Tibial nerve (tissue), 4 donors: ENCODE data around the gene APLP1.

Experiments used
- EP300 ChIP-seq, 2 donors: sonication (generic); formaldehyde crosslinking; IDR thresholded peaks; one replicate each; pipeline ENCODE4 v1.6.1; 2017; ENCODE audit warnings: antibody characterized with exemption in 2 of 2, mild to moderate bottlenecking in 1 of 2
- POLR2A ChIP-seq, 2 donors: fragments of 450-650 bp; IDR thresholded peaks; one replicate each; pipeline ENCODE4 v1.6.1; 2017; ENCODE audit warnings: antibody characterized with exemption in 2 of 2, mild to moderate bottlenecking in 2 of 2, moderate library complexity in 2 of 2
- TF ChIP-seq, protein P1 (sequence below), 5 experiments: fragments of 200-600 bp in 3 of 5; fragments of 450-650 bp in 2 of 5; sonication (generic) in 3 of 5; IDR thresholded peaks; one replicate each; pipeline ENCODE4 v1.5.1; 2016 to 2019; ENCODE audit warnings: antibody characterized with exemption in 5 of 5, mild to moderate bottlenecking in 3 of 5, moderate library complexity in 2 of 5

DNA sequence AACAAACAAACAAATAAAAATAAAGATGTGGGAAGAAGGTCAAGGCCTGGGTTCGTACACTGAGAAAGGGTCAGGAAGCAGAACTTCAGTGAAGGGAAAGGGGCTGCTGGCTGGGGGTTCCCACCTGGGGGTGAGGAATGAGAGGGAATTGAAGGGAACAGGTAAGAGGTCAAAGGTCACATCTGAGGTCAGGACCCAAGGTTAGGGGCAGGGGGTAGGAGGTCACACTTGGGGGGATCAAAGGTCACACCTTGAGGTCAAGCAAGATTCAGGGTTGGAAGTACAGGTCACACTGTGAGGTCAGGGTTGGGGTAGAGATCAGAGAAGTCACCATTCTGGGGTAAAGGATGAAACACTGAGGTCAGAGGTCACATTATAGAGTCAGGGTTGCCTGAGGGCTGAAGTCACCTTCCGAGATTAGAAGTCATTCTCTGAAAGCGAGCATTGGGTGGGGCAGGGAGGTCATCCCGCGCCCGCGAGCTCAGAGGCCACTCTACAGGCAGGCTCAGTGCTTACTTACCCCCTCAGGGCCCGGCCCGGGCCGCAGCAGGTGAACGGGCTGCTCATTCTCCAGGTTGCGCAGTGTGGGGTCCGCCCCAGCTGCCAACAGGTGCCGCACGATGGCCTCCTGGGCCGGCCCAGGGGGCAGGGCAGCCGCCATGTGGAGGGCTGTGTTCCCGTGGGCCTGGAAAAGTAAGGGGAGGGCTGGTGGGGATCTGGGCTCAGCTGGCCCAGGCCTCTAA lies 21.2 kb downstream of the APLP1 start:
- TF ChIP-seq, protein P1, sequence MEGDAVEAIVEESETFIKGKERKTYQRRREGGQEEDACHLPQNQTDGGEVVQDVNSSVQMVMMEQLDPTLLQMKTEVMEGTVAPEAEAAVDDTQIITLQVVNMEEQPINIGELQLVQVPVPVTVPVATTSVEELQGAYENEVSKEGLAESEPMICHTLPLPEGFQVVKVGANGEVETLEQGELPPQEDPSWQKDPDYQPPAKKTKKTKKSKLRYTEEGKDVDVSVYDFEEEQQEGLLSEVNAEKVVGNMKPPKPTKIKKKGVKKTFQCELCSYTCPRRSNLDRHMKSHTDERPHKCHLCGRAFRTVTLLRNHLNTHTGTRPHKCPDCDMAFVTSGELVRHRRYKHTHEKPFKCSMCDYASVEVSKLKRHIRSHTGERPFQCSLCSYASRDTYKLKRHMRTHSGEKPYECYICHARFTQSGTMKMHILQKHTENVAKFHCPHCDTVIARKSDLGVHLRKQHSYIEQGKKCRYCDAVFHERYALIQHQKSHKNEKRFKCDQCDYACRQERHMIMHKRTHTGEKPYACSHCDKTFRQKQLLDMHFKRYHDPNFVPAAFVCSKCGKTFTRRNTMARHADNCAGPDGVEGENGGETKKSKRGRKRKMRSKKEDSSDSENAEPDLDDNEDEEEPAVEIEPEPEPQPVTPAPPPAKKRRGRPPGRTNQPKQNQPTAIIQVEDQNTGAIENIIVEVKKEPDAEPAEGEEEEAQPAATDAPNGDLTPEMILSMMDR (IDR thresholded peaks at IDR 0.05) = no peak
- TF ChIP-seq POLR2A (IDR thresholded peaks at IDR 0.05) = no peak
- no peak for TF ChIP-seq EP300 (IDR thresholded peaks at IDR 0.05)
